Thyroid gland (tissue), 4 donors: ENCODE results near the gene OSTN.

Experiments
- POLR2A ChIP-seq, 2 donors: fragments of 450-650 bp; IDR thresholded peaks; one replicate each; pipeline ENCODE4 v1.6.1; 2017; ENCODE audit warnings: antibody characterized with exemption in 2 of 2, mild to moderate bottlenecking in 2 of 2, moderate library complexity in 1 of 2
- TF ChIP-seq, protein P1 (sequence below), 6 experiments: fragments of 200-600 bp in 3 of 6; fragments of 450-650 bp in 3 of 6; sonication (generic) in 3 of 6; IDR thresholded peaks; one replicate each; pipeline ENCODE4 v1.5.1; 2016 to 2019; ENCODE audit warnings: antibody characterized with exemption in 6 of 6, mild to moderate bottlenecking in 2 of 6, inconsistent platforms in 1 of 6, moderate library complexity in 1 of 6

DNA sequence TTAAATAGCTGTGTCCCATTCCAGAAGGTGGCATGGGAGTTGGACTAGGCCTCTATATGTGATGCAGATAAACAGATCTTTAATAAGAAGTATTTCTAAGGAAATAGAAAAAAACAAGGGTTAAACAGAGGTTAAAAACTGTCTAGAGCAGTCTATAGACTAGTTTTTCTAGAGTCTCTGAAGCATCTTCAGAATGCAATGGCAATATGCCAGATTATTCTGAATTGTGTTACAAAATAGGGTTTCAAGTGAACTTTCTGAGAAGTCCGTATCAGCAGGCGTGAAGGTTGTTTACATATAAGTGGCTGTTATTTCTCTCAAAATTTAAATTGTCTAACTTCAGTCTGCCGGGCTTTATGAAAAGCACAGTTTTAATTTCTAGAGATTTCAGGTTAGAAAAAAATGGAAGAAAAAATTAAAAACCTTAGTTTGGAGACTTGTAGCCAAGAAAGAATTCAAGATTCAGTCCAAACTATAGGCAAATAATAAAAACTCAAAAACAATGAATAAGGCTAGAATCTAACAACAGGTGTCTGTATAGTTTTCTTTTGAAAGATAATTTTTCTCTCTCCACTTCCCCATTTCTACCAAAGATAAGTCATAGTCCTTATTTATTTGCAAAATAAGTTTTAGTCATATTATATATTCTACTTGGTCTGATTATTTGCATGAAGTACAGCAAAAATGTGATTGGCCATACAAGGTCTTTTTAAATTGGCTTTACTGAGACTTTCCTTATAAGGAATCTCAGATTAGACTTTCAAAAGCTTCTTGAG lies 55.2 kb downstream of the OSTN start:
- TF ChIP-seq, protein P1, sequence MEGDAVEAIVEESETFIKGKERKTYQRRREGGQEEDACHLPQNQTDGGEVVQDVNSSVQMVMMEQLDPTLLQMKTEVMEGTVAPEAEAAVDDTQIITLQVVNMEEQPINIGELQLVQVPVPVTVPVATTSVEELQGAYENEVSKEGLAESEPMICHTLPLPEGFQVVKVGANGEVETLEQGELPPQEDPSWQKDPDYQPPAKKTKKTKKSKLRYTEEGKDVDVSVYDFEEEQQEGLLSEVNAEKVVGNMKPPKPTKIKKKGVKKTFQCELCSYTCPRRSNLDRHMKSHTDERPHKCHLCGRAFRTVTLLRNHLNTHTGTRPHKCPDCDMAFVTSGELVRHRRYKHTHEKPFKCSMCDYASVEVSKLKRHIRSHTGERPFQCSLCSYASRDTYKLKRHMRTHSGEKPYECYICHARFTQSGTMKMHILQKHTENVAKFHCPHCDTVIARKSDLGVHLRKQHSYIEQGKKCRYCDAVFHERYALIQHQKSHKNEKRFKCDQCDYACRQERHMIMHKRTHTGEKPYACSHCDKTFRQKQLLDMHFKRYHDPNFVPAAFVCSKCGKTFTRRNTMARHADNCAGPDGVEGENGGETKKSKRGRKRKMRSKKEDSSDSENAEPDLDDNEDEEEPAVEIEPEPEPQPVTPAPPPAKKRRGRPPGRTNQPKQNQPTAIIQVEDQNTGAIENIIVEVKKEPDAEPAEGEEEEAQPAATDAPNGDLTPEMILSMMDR (IDR thresholded peaks at IDR 0.05) = no peak
- no peak for TF ChIP-seq POLR2A (IDR thresholded peaks at IDR 0.05)
